ENCODE results near the gene TESK1.

DNA sequence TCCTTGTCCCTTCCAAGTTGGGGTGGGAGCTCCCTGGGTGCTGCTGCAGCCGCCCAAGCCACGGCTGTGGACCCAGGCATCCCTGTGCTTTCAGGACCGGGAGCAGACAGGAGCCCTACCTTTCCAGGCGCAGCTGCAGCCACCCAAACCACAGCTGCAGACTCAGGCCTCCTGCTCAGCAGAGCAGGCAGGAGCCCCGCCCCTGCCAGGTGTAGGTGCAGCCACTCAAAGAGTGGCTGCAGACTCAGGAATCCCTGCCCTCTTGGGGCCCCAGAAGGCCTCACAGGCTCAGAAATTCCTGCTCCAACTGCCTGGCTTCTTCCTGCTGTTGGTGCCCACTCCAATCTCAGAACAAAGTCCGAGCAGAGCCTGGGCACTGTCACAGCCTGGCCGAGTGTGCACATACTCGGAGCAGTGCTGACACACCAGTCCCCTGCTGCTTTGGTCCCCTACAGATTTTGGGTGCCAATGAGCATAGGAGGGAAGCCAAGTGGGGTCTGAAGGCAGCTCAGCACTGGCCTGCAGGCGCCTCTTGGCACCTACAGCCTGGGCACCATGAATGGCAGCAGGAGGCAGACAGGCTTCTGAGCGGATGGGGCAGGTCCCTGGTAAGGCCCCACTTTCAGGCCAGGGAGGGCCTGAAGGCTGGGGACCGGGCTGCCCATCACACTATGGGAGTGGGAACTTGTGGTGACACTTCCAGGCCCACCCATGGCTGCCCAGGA is 6.0 kb upstream of the TESK1 start:
- TF ChIP-seq POLR2AphosphoS5 (IDR thresholded peaks at IDR 0.05) (no peak), EP300 (IDR thresholded peaks at IDR 0.05) (no peak), CTCF (IDR thresholded peaks at IDR 0.05) (no peak), POLR2A (IDR thresholded peaks at IDR 0.05) (no peak)

Measured in upper lobe of left lung (tissue), 4 donors.